HL-60 (cell line): ENCODE data around the gene GSG1L2.

Experiments used
- DNase-seq, 2 experiments: peaks; one replicate each; pipeline ENCODE4 v3.0.0-alpha.2; 2010 to 2020; ENCODE audit warnings: low read depth in 1 of 2, low spot score in 1 of 2
- H3K27ac ChIP-seq: fragments of 250-450 bp; sonication (Bioruptor Pico); replicated peaks from 2 replicates; pipeline ENCODE4 v1.5.1; 2020; ENCODE audit warnings: mild to moderate bottlenecking, moderate library complexity
- H3K27me3 ChIP-seq: fragments of 250-450 bp; sonication (Bioruptor Pico); 2 replicates; pipeline ENCODE4 v1.5.1; 2021; ENCODE audit warnings: mild to moderate bottlenecking, moderate library complexity; ENCODE audit not compliant: insufficient read depth, poor library complexity, severe bottlenecking
- H3K4me3 ChIP-seq: replicated peaks from 2 replicates; pipeline ENCODE4 v1.5.1; 2011; ENCODE audit warnings: mild to moderate bottlenecking, control low read depth, low read length; ENCODE audit not compliant: insufficient read depth
- CTCF ChIP-seq: IDR thresholded peaks from one replicate; pipeline ENCODE4 v1.5.1; 2011; ENCODE audit warnings: low read length, control low read depth, inconsistent platforms; ENCODE audit not compliant: insufficient read depth
- GABPA ChIP-seq: IDR thresholded peaks from 2 replicates; pipeline ENCODE4 v1.6.1; 2012; ENCODE audit warnings: low read depth
- POLR2AphosphoS5 ChIP-seq: IDR thresholded peaks from 2 replicates; pipeline ENCODE4 v1.6.1; 2012; ENCODE audit warnings: low read depth
- REST ChIP-seq: IDR thresholded peaks from 2 replicates; pipeline ENCODE4 v1.6.1; 2012; ENCODE audit warnings: low read depth; ENCODE audit not compliant: insufficient replicate concordance
- SPI1 ChIP-seq: IDR thresholded peaks from 2 replicates; pipeline ENCODE4 v1.6.1; 2012; ENCODE audit warnings: low read depth, mild to moderate bottlenecking, borderline replicate concordance

GSG1L2 gene

GRCh38 chr17:9809409-9809808, 12.5 kb downstream of the GSG1L2 start:
- DNase-seq, result no peak
- Histone ChIP-seq H3K27me3 (no peaks in the 10 kb centered on the region), H3K4me3 (no peak overlapping the region), H3K27ac (no peak overlapping the region)
- TF ChIP-seq REST (no peak), CTCF (no peak), POLR2AphosphoS5 (no peak), GABPA (no peak), SPI1 (no peak)

DNA sequence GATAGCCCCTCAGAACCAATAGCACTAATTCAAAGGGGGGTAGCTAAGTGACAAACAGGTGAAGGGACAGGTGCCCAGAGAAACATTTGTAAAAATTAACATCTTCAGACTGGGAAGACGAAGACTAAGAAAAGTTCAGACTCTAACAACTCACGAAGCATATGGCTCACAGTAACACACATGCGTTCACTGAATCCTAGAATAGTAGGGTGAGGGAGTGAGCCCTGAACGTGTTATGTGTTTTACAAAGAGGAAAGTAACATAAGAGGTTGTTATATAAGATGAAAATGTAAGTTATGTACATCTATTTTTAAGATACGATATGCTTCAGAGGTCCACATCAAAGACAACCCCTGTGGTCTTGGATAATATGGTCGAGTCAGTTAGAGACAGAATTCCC, 15.2 kb downstream of the GSG1L2 start:
- TF ChIP-seq CTCF (no peak), REST (no peak), SPI1 (no peak), POLR2AphosphoS5 (no peak), GABPA (no peak)
- no peak overlapping the region for H3K4me3 ChIP-seq
- H3K27ac ChIP-seq, result no peak overlapping the region
- no peak for DNase-seq
- no peaks in the 10 kb centered on the region for H3K27me3 ChIP-seq

GRCh38 chr17:9805769-9806168, 16.1 kb downstream of the GSG1L2 start:
- H3K4me3 ChIP-seq, result no peak overlapping the region
- H3K27me3 ChIP-seq, result no peaks in the 10 kb centered on the region
- H3K27ac ChIP-seq, result no peak overlapping the region
- TF ChIP-seq POLR2AphosphoS5 (no peak), SPI1 (no peak), GABPA (no peak), REST (no peak), CTCF (no peak)
- DNase-seq, result no peak
